HG02885 (cell line): ENCODE measurements around the gene ARHGAP15.

Experiments used
- ATAC-seq: cut with Tn5 transposase; IDR thresholded peaks from one replicate; pipeline ENCODE4 v1.9.1; 2021; ENCODE audit warnings: mild to moderate bottlenecking; ENCODE audit not compliant: unreplicated experiment, poor library complexity

The ARHGAP15 gene

DNA sequence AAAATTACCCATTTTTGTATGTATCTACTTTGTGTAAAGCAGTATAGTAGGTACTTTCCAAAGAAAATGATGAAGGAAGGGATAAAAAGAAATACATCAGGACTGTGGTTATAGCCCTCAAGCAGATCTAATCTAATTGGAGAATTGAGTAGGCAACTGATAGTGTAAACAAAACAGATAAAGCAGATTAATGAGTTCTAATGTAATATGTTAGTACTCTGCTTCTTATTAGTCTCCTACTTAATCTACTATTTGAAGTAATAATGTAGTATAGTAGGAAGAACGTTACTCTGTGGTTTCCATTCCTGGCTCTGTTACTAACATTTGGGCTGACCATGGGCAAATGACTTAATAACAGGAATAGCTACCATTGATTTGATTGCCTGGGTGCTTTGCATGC is 250.7 kb downstream of the ARHGAP15 start:
- ATAC-seq: no peak

DNA sequence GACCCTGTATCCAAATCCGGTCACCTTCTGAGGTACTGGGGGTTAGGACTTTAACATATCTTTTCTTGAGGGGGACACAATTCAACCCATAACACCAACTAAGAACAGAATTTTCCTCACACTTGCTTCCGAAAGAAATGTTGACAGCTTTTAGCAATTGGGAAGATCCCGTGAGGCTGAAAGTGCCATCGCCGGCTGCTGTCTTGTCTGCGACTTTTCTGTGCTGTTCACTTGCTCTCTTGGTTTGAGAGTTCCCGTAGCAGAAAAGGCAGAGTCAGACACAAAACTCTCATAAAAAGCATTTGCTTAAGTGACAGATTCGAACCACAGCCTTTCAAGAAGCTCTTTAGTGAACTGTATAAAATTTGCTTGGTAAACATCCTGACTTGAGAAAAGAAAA is 253.4 kb downstream of the ARHGAP15 start:
- no peak for ATAC-seq

GRCh38 chr2:143383016-143383415 is 253.8 kb downstream of the ARHGAP15 start:
- no peak for ATAC-seq

- ATAC-seq: no peak
These were observed 254.9 kb downstream of the ARHGAP15 start for GRCh38 chr2:143384111-143384510.

GRCh38 chr2:143390171-143390570 is 261.0 kb downstream of the ARHGAP15 start:
- no peak for ATAC-seq

DNA sequence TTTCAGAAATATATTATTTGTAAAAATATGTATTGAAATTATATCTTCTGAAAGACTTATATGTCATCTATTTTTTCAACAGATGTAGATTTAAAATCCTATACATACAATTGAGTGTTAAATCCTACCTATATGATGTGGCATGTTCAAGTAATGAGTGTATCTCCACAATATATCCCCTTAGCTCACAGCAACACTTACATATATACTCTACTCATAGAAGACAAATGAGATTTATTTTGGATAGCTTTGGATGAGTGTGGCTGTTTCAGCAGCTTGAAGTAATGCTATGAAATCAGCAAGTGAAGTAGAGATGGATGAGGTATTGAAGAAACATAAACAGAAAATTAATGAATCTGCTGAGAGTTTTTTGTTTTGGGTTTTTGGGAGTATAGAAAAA is 263.1 kb downstream of the ARHGAP15 start:
- ATAC-seq: no peak

GRCh38 chr2:143394062-143394461 is 264.8 kb downstream of the ARHGAP15 start:
- ATAC-seq: no peak

- peak; percentile 81 for ATAC-seq
These were observed 268.8 kb downstream of the ARHGAP15 start for GRCh38 chr2:143397884-143398614.

- no peak for ATAC-seq
These were observed 269.6 kb downstream of the ARHGAP15 start for GRCh38 chr2:143398781-143399180.

DNA sequence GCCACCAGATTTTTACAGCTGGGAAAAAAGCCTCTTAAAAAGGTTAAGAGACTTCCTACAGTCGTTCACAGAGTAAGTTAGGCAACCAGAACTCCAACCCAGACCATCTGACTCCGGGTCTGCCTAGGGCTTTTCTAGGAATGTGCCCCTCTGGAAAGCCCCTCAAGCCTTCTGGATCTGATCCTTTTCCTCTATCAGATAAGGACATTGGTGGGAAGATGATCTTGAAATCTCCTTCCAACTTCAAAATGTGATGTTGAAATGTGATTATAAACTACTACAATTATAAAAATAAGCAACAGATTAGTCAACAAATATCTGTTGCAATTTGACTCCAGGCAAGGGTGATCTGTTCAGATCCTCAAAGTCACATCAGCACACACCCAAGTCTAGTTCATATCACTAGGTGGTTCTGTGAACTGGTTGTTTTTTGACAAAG is 270.4 kb downstream of the ARHGAP15 start:
- ATAC-seq: no peak

- no peak for ATAC-seq
These were observed 272.6 kb downstream of the ARHGAP15 start for GRCh38 chr2:143401861-143402260.

DNA sequence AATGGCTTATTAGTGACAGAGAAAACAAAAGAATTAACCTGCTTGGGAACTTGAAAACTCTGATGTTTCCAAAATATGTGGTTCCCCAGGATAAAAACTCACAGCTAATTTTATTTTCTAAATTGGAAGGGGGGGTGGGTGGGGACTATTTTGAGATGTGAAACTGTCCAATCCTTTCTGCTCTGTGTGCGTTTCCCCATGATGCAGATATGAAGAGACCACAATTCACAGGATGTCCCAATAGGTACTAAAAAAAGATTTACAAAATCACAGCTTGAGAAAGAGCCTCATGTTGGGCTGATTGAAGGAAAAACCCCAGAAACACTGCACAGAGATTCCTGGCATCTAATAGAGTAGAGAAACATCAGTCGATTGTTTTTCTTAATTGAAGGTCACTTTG is 273.2 kb downstream of the ARHGAP15 start:
- ATAC-seq: no peak

DNA sequence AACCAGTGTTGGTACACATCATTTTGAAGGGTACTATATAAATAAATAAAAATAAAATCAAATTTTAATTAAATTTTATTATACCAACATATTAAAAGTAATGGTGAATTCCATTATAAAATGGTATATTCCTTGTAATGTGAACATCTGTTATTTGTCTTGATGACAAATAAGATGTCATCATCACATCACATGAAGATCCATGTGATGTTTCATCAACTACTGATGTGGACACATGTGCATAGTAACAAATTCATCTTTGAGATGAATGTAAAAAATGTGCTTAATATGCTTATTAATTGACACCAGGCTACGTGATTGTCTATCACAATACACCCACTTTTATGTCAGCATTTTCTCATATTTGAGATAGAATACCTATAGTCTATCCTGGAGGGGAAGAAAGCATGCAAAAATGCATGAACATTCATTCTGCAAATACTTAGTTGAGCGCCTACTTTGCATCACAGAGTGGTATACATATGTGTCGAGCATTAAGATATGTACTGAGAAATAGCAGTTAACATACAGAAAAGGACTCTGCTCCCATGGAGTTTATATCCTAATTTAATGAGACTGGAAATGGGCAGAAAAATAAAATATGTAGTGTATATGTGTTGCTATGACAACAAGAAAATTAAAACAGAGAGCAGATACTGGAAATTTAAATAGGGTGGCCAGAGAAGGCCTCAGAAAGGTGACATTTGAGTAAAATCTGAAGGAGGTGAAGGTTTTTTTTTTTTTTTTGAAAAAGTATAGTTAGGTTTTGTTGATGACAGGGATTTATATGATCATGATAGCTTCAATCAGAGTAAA is 281.1 kb downstream of the ARHGAP15 start:
- ATAC-seq: no peak

GRCh38 chr2:143415571-143415970 is 286.4 kb downstream of the ARHGAP15 start:
- no peak for ATAC-seq

DNA sequence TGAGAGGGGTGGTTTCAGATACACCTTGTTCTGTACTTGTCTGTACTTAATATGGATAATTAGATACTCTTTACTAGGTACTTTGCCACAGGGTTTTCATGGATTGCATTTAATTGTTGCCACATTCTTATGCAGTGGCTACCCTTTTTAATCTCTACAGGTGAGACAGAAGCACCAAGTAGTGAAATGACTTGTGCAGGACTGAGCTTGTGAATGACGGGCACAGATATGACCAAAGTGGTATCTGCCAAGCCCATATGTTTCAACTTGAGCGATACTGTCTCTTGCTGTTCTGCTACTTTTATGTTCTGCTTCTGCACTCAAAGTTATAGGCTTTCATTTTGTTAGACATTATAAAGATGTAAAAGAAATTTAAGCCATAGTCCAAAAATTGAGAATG is 288.2 kb downstream of the ARHGAP15 start:
- ATAC-seq: no peak

DNA sequence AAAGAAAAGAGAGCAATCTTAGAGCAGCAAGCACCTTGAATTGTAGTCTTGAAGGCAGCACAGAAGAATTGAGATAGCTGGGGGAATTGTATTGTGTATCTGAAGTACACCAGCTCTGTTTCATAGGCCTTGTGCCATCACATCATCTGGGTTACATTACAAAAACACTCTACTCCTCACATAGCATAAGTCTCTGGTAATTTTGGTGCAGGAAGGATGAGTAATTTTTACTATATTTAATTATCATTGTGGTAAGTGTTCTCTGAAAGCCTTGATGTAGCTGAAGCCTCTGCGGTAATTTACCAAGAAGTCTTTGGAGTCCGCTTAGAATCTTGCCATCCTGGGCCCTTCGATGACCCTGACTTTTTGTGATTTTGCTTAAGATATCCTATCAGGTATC is 291.1 kb downstream of the ARHGAP15 start:
- ATAC-seq: no peak

DNA sequence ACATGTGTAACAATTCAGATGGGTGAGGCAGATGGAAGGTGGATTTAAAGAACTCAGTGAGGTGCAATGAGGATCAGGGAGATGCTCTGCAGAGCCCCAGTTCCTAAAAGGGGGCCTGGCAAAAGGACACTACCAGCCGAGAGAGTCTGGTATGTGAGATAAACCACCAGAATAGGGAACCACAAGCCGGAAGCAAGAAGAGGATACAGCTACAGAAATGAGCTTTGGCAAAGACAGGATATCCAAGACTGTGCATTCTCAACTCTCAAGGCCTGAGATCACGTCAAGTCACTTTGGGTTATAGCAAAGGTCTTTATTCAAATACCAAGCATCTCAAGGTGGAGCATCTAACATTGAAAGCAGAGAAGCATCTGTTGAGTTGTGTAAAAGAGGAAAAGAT is 293.5 kb downstream of the ARHGAP15 start:
- ATAC-seq: no peak

- no peak for ATAC-seq
These were observed 296.7 kb downstream of the ARHGAP15 start for GRCh38 chr2:143425896-143426295.

DNA sequence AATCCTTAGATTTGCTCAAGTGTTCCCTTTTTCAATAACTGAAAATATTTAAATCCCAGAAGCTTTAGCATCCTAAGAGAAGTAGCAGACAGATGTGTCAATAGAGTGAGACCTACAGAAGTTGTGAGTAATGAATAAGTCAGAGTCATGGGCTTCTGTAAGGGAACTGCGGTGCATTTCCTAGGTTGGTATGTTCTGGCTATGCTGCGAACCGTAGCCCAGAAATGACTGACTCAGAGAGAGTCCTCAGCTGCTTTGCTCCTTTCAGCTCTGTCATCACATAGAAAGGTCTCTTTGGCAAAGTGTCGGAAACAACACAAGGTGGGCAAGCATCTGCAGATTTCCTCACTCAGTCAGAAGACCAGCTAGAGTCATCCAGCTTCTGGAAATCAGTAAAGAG is 297.1 kb downstream of the ARHGAP15 start:
- no peak for ATAC-seq

- ATAC-seq: no peak
These were observed 299.5 kb downstream of the ARHGAP15 start for GRCh38 chr2:143428700-143429099.

DNA sequence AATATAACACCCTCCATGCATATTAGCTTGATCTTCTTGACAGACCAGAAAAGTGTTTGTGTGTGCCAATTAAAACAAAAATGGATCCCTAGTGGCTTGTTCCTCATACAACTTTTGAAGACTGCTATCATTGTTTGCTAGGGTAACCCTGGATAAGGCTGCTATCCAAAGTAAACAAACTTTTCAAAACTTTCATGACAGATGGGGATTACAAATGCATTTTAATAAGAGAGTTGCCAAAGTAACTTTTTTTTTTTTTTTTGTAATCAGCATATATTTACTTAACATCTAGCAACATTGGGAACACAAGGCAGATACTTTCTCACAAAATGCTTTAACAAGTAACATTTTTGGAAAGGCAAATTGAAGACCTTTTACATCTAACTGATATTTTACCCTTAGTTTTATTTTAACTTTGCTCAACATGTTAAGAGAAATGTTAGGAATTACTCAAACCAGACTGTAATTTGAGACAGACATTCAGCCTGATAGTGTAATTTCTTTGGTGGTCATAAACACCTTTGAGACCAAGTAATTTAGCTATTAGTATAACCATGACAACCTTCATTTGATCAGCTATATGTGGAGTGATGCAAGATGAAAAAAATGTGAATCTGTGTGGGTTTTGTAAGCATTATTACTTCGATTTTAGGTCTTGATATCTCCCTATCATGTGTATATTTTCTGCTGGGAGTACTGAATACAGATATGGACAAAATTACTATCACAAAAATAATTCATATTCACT is 300.9 kb downstream of the ARHGAP15 start:
- ATAC-seq: no peak
